DOHH2 (cell line): ENCODE data around the gene CFAP43.

Experiments used
- H3F3A ChIP-seq: fragments of 200-600 bp; sonication (generic), shearing (Covaris generic); 2 replicates; pipeline ENCODE4 v1.6.0; 2016; ENCODE audit warnings: antibody characterized with exemption, mild to moderate bottlenecking; ENCODE audit not compliant: control insufficient read depth, insufficient read depth
- H3K27ac ChIP-seq: fragments of 200-600 bp; sonication (generic); 2 replicates; pipeline ENCODE4 v1.5.1; 2014; ENCODE audit warnings: low read depth, mild to moderate bottlenecking, low read length, moderate library complexity
- H3K27me3 ChIP-seq: fragments of 200-600 bp; sonication (generic); 2 replicates; pipeline ENCODE4 v1.6.1; 2014; ENCODE audit warnings: mild to moderate bottlenecking, low read length, mixed read lengths; ENCODE audit not compliant: control insufficient read depth
- H3K36me3 ChIP-seq: fragments of 200-600 bp; sonication (generic); 2 replicates; pipeline ENCODE4 v1.6.1; 2014; ENCODE audit warnings: mild to moderate bottlenecking, low read length, moderate library complexity, mixed read lengths; ENCODE audit not compliant: control insufficient read depth
- H3K4me1 ChIP-seq: fragments of 200-600 bp; sonication (generic); 2 replicates; pipeline ENCODE4 v1.6.1; 2014; ENCODE audit warnings: mild to moderate bottlenecking, low read length, mixed read lengths; ENCODE audit not compliant: control insufficient read depth
- H3K4me2 ChIP-seq: fragments of 200-600 bp; sonication (generic); 2 replicates; pipeline ENCODE4 v1.6.0; 2014; ENCODE audit warnings: mild to moderate bottlenecking, low read length, moderate library complexity
- H3K4me3 ChIP-seq: fragments of 200-600 bp; sonication (generic); 2 replicates; pipeline ENCODE4 v1.5.1; 2014; ENCODE audit warnings: mild to moderate bottlenecking, low read length, mixed read lengths
- H3K79me2 ChIP-seq: fragments of 200-600 bp; sonication (generic); 2 replicates; pipeline ENCODE4 v1.6.1; 2014; ENCODE audit warnings: mild to moderate bottlenecking, low read length, mixed read lengths; ENCODE audit not compliant: control insufficient read depth
- H3K9me2 ChIP-seq: fragments of 200-600 bp; sonication (generic); replicated peaks from 2 replicates; pipeline ENCODE4 v1.6.1; 2014; ENCODE audit warnings: mild to moderate bottlenecking, low read length, mixed read lengths; ENCODE audit not compliant: control insufficient read depth
- H3K9me3 ChIP-seq: fragments of 200-600 bp; sonication (generic); 2 replicates; pipeline ENCODE4 v1.6.1; 2014; ENCODE audit warnings: antibody characterized with exemption, low read length, mixed read lengths; ENCODE audit not compliant: control insufficient read depth, insufficient read depth
- H4K20me1 ChIP-seq: fragments of 200-600 bp; sonication (generic); 2 replicates; pipeline ENCODE4 v1.6.0; 2014; ENCODE audit warnings: low read depth, mild to moderate bottlenecking, antibody characterized with exemption, low read length, moderate library complexity; ENCODE audit not compliant: control insufficient read depth, insufficient read depth
- CTCF ChIP-seq: fragments of 200-600 bp; sonication (generic); IDR thresholded peaks from one replicate; pipeline ENCODE4 v1.5.1; 2014; ENCODE audit warnings: antibody characterized with exemption, mild to moderate bottlenecking, low read depth, low read length; ENCODE audit not compliant: poor library complexity, severe bottlenecking
- EZH2phosphoT487 ChIP-seq: fragments of 200-600 bp; sonication (generic); IDR thresholded peaks from 2 replicates; pipeline ENCODE4 v1.6.1; 2017; ENCODE audit warnings: borderline replicate concordance, mild to moderate bottlenecking, antibody characterized with exemption, low read length, moderate library complexity, mixed read lengths

The CFAP43 gene

GRCh38 chr10:104099941-104100340 lies 132.2 kb downstream of the CFAP43 start:
- Histone ChIP-seq H3K27me3 (peaks cover 22% of the 10 kb centered on the region; the same call in 1 of the 2 replicates), H3F3A (no peaks in the 10 kb centered on the region)
- TF ChIP-seq EZH2phosphoT487 (no peak), CTCF (no peak)

GRCh38 chr10:104099269-104099668 lies 132.9 kb downstream of the CFAP43 start:
- H3K36me3 ChIP-seq: no peaks in the 10 kb centered on the region
- no peak overlapping the region for H3K4me3 ChIP-seq
- H3K4me1 ChIP-seq: no peaks in the 10 kb centered on the region
- H3F3A ChIP-seq: no peaks in the 10 kb centered on the region
- H4K20me1 ChIP-seq: no peaks in the 10 kb centered on the region
- no peak overlapping the region for H3K4me2 ChIP-seq
- TF ChIP-seq EZH2phosphoT487: no peak
- TF ChIP-seq CTCF: no peak
- no peaks in the 10 kb centered on the region for H3K9me3 ChIP-seq
- H3K79me2 ChIP-seq: no peaks in the 10 kb centered on the region
- no peak overlapping the region for H3K27ac ChIP-seq
- H3K27me3 ChIP-seq: peaks cover 22% of the 10 kb centered on the region; the same call in 1 of the 2 replicates
- no peaks in the 10 kb centered on the region for H3K9me2 ChIP-seq

More at GRCh38 chr10:104099941-104100340, 132.2 kb downstream of the CFAP43 start:
- Histone ChIP-seq H4K20me1 (no peaks in the 10 kb centered on the region), H3K4me1 (no peaks in the 10 kb centered on the region), H3K27ac (no peak overlapping the region), H3K9me3 (no peaks in the 10 kb centered on the region), H3K9me2 (no peaks in the 10 kb centered on the region), H3K79me2 (no peaks in the 10 kb centered on the region), H3K4me3 (no peak overlapping the region), H3K4me2 (no peak overlapping the region), H3K36me3 (no peaks in the 10 kb centered on the region)

DNA sequence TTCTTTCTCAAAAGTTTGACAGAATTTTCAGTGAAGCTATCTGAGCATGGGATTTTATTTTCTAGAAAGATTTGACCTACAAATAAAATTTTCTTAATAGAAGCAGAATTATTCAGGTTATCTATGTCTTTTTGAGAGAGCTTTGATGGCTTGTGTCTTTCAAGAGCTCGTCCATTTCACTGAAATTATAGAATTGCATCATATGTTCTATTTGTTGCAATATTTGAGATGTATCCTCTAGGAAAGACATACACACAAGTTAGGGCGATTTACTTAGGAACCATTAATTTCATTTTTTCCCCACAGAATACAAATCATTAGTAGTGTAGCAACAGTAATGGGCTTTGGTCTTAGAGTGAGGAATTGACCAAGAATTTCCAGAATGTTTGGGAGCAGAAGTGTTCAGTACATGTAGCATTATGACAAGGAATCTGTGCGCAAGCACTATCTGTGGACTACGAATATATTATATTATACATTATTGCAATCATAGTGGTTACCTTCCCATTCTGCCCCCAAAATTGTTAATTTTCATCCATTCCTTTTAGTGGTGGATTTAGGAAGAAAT lies 133.7 kb downstream of the CFAP43 start:
- peaks cover 19% of the 10 kb centered on the region; the same call in 1 of the 2 replicates for H3K27me3 ChIP-seq
- no peaks in the 10 kb centered on the region for H4K20me1 ChIP-seq
- TF ChIP-seq EZH2phosphoT487: no peak
- no peak for TF ChIP-seq CTCF
- no peak overlapping the region for H3K27ac ChIP-seq
- H3K36me3 ChIP-seq: no peaks in the 10 kb centered on the region
- H3K4me3 ChIP-seq: no peak overlapping the region
- no peaks in the 10 kb centered on the region for H3K4me1 ChIP-seq
- H3K9me3 ChIP-seq: no peaks in the 10 kb centered on the region
- no peaks in the 10 kb centered on the region for H3K9me2 ChIP-seq
- no peak overlapping the region for H3K4me2 ChIP-seq
- H3K79me2 ChIP-seq: no peaks in the 10 kb centered on the region
- no peaks in the 10 kb centered on the region for H3F3A ChIP-seq
